GM18505 (cell line): ENCODE data around the gene GYPB.
"Not testable (repeated sequence)": the region's sequence is repeated elsewhere in the genome, so short reads cannot be mapped to it uniquely, and the experiment has no call there.

Experiments used
- ATAC-seq: cut with Tn5 transposase; IDR thresholded peaks from one replicate; pipeline ENCODE4 v1.9.1; 2021; ENCODE audit not compliant: unreplicated experiment
- POLR2A ChIP-seq: IDR thresholded peaks from 4 replicates; pipeline ENCODE4 v1.6.1; 2011; ENCODE audit warnings: borderline replicate concordance; ENCODE audit not compliant: insufficient read depth, insufficient read length; ENCODE audit errors: extremely low read depth

GYPB gene

GRCh38 chr4:144019277-144019676, at the start of gene GYPB:
Gene GYPB (minus strand): TSS chr4:144019380. CDS start chr4:144019287, 93 bp downstream.
- ATAC-seq: not testable (repeated sequence)

GRCh38 chr4:144061556-144061955, 42.4 kb upstream of the GYPB start:
- ATAC-seq: not testable (repeated sequence)

GRCh38 chr4:144060234-144060859, 41.2 kb upstream of the GYPB start:
- ATAC-seq: not testable (repeated sequence)

GRCh38 chr4:144056800-144057199, 37.6 kb upstream of the GYPB start:
- ATAC-seq: no peak
- no peak for TF ChIP-seq POLR2A

GRCh38 chr4:144055336-144055735, 36.2 kb upstream of the GYPB start:
- ATAC-seq: not testable (repeated sequence)

- not testable (repeated sequence) for ATAC-seq
Measured at GRCh38 chr4:144051494-144051893, 32.3 kb upstream of the GYPB start.

- not testable (repeated sequence) for ATAC-seq
Measured at GRCh38 chr4:144050631-144051030, 31.5 kb upstream of the GYPB start.

GRCh38 chr4:144049495-144050424, 30.6 kb upstream of the GYPB start:
- not testable (repeated sequence) for ATAC-seq

GRCh38 chr4:144044936-144045335, 25.8 kb upstream of the GYPB start:
- ATAC-seq: not testable (repeated sequence)

GRCh38 chr4:144032580-144032979, 13.4 kb upstream of the GYPB start:
- not testable (repeated sequence) for ATAC-seq

GRCh38 chr4:144031875-144032274, 12.7 kb upstream of the GYPB start:
- ATAC-seq: not testable (repeated sequence)

GRCh38 chr4:144031369-144031768, 12.2 kb upstream of the GYPB start:
- ATAC-seq: not testable (repeated sequence)

- ATAC-seq: not testable (repeated sequence)
Measured at GRCh38 chr4:144030708-144031107, 11.5 kb upstream of the GYPB start.

- ATAC-seq: not testable (repeated sequence)
Measured at GRCh38 chr4:144026682-144027081, 7.5 kb upstream of the GYPB start.

GRCh38 chr4:144024399-144025053, 5.3 kb upstream of the GYPB start:
- not testable (repeated sequence) for ATAC-seq

- ATAC-seq: not testable (repeated sequence)
Measured at GRCh38 chr4:144022772-144023400, 3.7 kb upstream of the GYPB start.

GRCh38 chr4:144021336-144021990, 2.3 kb upstream of the GYPB start:
- ATAC-seq: peak; percentile 90

- ATAC-seq: not testable (repeated sequence)
Measured at GRCh38 chr4:144018223-144019000, 768 bp downstream of the GYPB start.

GRCh38 chr4:144017271-144017670, 1.9 kb downstream of the GYPB start:
- ATAC-seq: not testable (repeated sequence)
